Esophagus muscularis mucosa (tissue), 4 donors: Measurements from ENCODE around the gene KRT86. TPM values are rescaled to one million over a fixed set of nuclear protein-coding genes. Genes with fewer than 3 reads are reported as not detected.
"Not testable (repeated sequence)": the region's sequence is repeated elsewhere in the genome, so short reads cannot be mapped to it uniquely, and the experiment has no call there.

Experiments used
- DNase-seq: peaks from one replicate; pipeline ENCODE4 v3.0.0-alpha.2; 2017; ENCODE audit errors: extremely low spot score
- H3K27ac ChIP-seq, 4 donors: fragments of 200-600 bp; sonication (generic); replicated peaks in 1 of 4; 1 replicate in 3 of 4; 2 replicates in 1 of 4; pipeline ENCODE4 v1.5.1; 2016 to 2019; ENCODE audit warnings: mild to moderate bottlenecking in 1 of 4
- H3K27me3 ChIP-seq, 4 donors: fragments of 200-600 bp; sonication (generic); one replicate each; pipeline versions ENCODE4 v1.5.1 to v1.6.0; 2016 to 2019
- H3K36me3 ChIP-seq, 4 donors: fragments of 200-600 bp; sonication (generic); one replicate each; pipeline ENCODE4 v1.5.1; 2016 to 2019
- H3K4me1 ChIP-seq, 4 donors: fragments of 200-600 bp; sonication (generic); one replicate each; pipeline ENCODE4 v1.5.1; 2016 to 2019
- H3K4me3 ChIP-seq, 4 donors: fragments of 200-600 bp; sonication (generic); 1 replicate in 2 of 4; 2 replicates in 2 of 4; pipeline ENCODE4 v1.5.1; 2016 to 2019; ENCODE audit warnings: mild to moderate bottlenecking in 4 of 4, moderate library complexity in 1 of 4
- H3K9me3 ChIP-seq, 4 donors: fragments of 200-600 bp; sonication (generic); 1 replicate in 3 of 4; 2 replicates in 1 of 4; pipeline ENCODE4 v1.5.1; 2016 to 2019
- EP300 ChIP-seq: sonication (generic); formaldehyde crosslinking; IDR thresholded peaks from one replicate; pipeline ENCODE4 v1.6.1; 2017; ENCODE audit warnings: antibody characterized with exemption
- POLR2A ChIP-seq: fragments of 450-650 bp; IDR thresholded peaks from one replicate; pipeline ENCODE4 v1.6.1; 2017; ENCODE audit warnings: antibody characterized with exemption, moderate library complexity, mild to moderate bottlenecking, low read depth
- POLR2AphosphoS5 ChIP-seq, 2 donors: sonication (generic); formaldehyde crosslinking; IDR thresholded peaks; one replicate each; pipeline ENCODE4 v1.6.1; 2017; ENCODE audit warnings: antibody characterized with exemption in 2 of 2
- WGBS: methylation state at CpG from one replicate; pipeline ENCODE4 v1.1.5; 2018; 5-methylcytosine and 5-hydroxymethylcytosine counted together
- intact Hi-C: fragments of 100-400 bp; cut with DNase I; formaldehyde crosslinking; loops from one replicate; pipeline ENCODE4 v1.15.1; 2023
- total RNA-seq, 4 donors: library from RNA; depleted of rRNA; stranded (reverse); fragments of >200 nt; gene quantifications; one replicate each; pipeline versions ENCODE4 v1.1.0 to v1.2.1, GENCODE V29; 2016
- TF ChIP-seq, protein P1 (sequence below), 3 experiments: fragments of 200-600 bp in 2 of 3; fragments of 450-650 bp in 1 of 3; sonication (generic) in 2 of 3; IDR thresholded peaks; one replicate each; pipeline ENCODE4 v1.5.1; 2017 to 2019; ENCODE audit warnings: antibody characterized with exemption in 3 of 3, mild to moderate bottlenecking in 2 of 3, moderate library complexity in 1 of 3

Gene KRT86
- total RNA-seq, 4 donors from 2014 or later, result 0.29 to 0.33 TPM; not detected in 2

DNA sequence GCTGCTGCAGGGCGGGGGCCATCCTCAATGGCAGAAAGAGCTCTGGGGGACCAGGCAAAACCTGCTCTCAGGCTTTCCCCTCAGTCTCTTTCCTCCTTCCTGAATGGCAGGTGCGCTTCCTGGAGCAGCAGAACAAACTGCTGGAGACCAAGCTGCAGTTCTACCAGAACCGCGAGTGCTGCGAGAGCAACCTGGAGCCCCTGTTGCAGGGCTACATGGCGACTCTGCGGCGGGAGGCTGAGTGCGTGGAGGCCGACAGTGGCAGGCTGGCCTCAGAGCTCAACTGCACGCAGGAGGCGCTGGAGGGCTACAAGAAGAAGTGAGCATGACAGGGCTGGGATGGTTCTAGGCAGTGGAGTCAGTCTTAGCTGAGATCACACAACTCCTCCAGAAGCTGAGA, 69.7 kb downstream of the KRT86 start:
- intact Hi-C loops, result no loop called here

DNA sequence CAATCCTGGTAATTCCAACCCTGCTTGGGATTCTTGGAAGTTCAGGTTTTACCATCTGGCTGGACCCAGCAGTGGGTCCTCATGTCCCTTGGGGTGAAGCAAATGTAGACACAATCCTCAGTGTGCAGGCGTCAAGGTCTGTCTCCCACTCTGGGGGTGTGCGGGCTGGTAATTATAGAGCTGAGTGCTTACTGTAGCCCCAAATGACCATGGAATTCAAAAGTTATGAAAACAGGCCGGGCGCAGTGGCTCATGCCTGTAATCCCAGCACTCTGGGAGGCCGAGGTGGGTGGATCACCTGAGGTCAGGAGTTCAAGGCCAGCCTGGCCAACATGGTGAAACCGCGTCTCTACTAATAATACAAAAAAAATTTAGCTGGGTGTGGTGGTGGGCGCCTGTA, 70.6 kb downstream of the KRT86 start:
- DNase-seq, H3K4me1 ChIP-seq, intact Hi-C loops, H3K4me3 ChIP-seq, H3K27ac ChIP-seq, H3K36me3 ChIP-seq: not testable (repeated sequence)
- Histone ChIP-seq H3K9me3 (peaks cover 0 to 14% (median 12%) of the 10 kb centered on the region in 4 donors), H3K27me3 (peaks cover 0 to 13% (median 0%) of the 10 kb centered on the region in 4 donors)
- 89% methylated on average over 8 of the region's 8 CpGs for WGBS

More for the DNA sequence above, 69.7 kb downstream of the KRT86 start:
- no peak overlapping the region for H3K4me3 ChIP-seq
- no peak for DNase-seq
- WGBS, result 94% methylated on average over 12 of the region's 12 CpGs
- peaks cover 0 to 14% (median 12%) of the 10 kb centered on the region in 4 donors for H3K9me3 ChIP-seq
- H3K27me3 ChIP-seq, result peaks cover 0 to 13% (median 0%) of the 10 kb centered on the region in 4 donors
- H3K27ac ChIP-seq, result no peak overlapping the region
- H3K36me3 ChIP-seq, result no peaks in the 10 kb centered on the region
- no peak for TF ChIP-seq POLR2AphosphoS5 (IDR thresholded peaks at IDR 0.05)
- TF ChIP-seq, protein P1, sequence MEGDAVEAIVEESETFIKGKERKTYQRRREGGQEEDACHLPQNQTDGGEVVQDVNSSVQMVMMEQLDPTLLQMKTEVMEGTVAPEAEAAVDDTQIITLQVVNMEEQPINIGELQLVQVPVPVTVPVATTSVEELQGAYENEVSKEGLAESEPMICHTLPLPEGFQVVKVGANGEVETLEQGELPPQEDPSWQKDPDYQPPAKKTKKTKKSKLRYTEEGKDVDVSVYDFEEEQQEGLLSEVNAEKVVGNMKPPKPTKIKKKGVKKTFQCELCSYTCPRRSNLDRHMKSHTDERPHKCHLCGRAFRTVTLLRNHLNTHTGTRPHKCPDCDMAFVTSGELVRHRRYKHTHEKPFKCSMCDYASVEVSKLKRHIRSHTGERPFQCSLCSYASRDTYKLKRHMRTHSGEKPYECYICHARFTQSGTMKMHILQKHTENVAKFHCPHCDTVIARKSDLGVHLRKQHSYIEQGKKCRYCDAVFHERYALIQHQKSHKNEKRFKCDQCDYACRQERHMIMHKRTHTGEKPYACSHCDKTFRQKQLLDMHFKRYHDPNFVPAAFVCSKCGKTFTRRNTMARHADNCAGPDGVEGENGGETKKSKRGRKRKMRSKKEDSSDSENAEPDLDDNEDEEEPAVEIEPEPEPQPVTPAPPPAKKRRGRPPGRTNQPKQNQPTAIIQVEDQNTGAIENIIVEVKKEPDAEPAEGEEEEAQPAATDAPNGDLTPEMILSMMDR (IDR thresholded peaks at IDR 0.05), result no peak
- no peak for TF ChIP-seq EP300
- no peak for TF ChIP-seq POLR2A
- no peaks in the 10 kb centered on the region for H3K4me1 ChIP-seq

DNA sequence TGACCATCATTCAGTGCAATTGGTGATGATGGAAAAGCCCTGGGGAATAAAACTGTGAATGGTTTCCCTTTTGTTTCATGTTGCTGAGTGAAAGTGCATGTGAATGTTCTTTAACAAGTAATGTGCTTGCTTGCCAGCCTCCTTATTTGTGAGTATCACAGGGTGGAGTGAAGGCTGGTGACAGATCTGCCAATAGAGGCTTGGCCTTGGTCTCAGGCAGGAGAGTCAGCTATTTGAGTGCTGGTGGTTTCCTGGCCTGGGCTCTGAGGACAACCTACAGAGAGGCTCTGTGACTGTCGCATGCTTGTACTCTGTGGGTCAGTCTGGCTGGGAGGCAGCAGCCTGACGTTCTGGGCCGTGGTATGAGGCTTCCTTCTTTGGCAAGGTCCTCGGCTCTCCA, 72.1 kb downstream of the KRT86 start:
- Histone ChIP-seq H3K4me3 (no peak overlapping the region), H3K4me1 (peaks cover 0 to 9% (median 0%) of the 10 kb centered on the region in 4 donors), H3K9me3 (peaks cover 0 to 14% (median 12%) of the 10 kb centered on the region in 4 donors), H3K27me3 (peaks cover 0 to 13% (median 0%) of the 10 kb centered on the region in 4 donors), H3K36me3 (no peaks in the 10 kb centered on the region), H3K27ac (no peak overlapping the region)
- no peak for TF ChIP-seq POLR2AphosphoS5 (IDR thresholded peaks at IDR 0.05)
- TF ChIP-seq, protein P1 (IDR thresholded peaks at IDR 0.05), result no peak
- no peak for TF ChIP-seq EP300
- TF ChIP-seq POLR2A, result no peak
- intact Hi-C loops, result no loop called here
- WGBS, result 57% methylated on average over 4 of the region's 4 CpGs
- DNase-seq, result no peak

DNA sequence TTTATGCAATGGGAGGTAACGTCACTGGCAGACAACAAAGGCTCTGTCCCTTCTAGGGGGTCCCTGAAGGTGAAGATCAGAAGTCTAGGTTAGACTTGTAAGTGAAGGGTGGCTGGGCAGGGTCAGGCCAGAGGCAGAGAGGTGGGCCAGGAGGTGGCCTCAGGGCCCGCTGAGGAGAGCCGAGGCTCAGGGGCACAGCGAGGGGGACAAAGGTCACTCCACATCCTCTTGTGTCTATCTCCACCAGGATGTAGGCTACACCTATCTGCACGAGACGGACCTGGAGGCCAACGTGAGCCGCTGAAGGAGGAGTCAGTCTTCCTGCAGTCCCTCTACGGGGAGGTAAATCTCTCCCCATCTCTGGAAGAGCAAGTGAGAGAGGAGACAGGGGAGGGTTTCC, 72.6 kb downstream of the KRT86 start:
- TF ChIP-seq POLR2AphosphoS5 (IDR thresholded peaks at IDR 0.05) (no peak), POLR2A (no peak), EP300 (no peak)
- TF ChIP-seq, protein P1 (IDR thresholded peaks at IDR 0.05), result no peak
- Histone ChIP-seq H3K27ac (no peak overlapping the region), H3K4me3 (no peak overlapping the region), H3K4me1 (peaks cover 0 to 10% (median 0%) of the 10 kb centered on the region in 4 donors), H3K9me3 (peaks cover 0 to 14% (median 12%) of the 10 kb centered on the region in 4 donors), H3K36me3 (no peaks in the 10 kb centered on the region), H3K27me3 (peaks cover 0 to 10% (median 0%) of the 10 kb centered on the region in 4 donors)
- no peak for DNase-seq
- intact Hi-C loops, result no loop called here
- WGBS, result 62% methylated on average over 9 of the region's 9 CpGs

DNA sequence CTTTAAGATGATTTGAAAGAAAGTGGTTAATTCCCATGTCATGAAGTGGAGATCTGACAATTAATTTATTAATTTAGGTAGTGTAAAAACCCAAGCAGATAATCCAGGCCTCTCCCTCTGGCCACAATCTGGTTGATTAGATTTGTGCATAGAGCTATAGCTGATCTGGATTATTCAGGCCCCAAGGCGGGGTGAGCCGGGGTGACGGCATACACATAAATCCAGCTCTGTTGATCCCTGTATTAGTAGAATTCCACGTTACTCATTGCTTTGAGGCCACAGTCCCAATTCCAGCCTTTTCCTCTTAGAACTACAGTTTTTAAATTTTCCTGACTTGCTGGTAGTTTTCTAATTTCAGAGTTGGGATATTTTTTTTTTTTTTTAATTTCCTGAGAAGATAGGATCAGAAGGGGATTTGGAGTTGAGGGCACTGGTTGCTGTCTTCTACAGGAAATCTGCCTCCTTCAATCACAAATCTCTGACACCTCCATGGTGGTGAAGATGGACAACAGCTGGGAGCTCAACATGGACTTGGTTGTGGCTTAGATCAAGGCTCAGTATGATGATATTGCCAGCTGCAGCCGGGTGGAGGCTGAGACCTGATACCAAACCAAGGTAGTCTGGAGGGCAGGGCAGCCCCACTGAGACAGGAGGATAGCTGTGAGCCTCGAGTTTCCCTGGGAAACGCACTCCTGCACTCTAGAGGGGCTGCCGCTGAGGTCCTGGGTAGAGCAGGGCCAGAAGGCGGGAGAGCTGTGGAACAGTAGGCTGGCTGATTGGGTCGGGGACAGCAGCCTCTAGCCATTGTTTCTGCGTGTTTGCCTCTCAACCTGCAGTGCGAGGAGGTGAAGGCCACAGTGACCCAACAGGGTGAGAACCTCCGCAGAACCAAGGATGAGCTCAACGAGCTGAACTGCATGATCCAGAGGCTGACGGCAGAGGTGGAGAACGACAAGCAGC, 73.4 kb downstream of the KRT86 start:
- H3K9me3 ChIP-seq, result peaks cover 0 to 14% (median 12%) of the 10 kb centered on the region in 4 donors
- no peak for DNase-seq
- H3K4me1 ChIP-seq, result peaks cover 0 to 10% (median 0%) of the 10 kb centered on the region in 4 donors
- H3K27me3 ChIP-seq, result peaks cover 0 to 10% (median 0%) of the 10 kb centered on the region in 4 donors
- H3K27ac ChIP-seq, result no peak overlapping the region
- no peaks in the 10 kb centered on the region for H3K36me3 ChIP-seq
- intact Hi-C loops, result no loop called here
- no peak overlapping the region for H3K4me3 ChIP-seq
- WGBS, result 68% methylated on average over 16 of the region's 16 CpGs
- TF ChIP-seq EP300, result no peak
